Ectodermal cell (in vitro differentiated cells): ENCODE data around the gene DAB1.

ENCODE experiments used
- H3K27ac ChIP-seq: 2 replicates; pipeline ENCODE4 v1.7.0; 2013; ENCODE audit warnings: mild to moderate bottlenecking, low read depth, low read length; ENCODE audit not compliant: insufficient read depth, poor library complexity, severe bottlenecking
- H3K27me3 ChIP-seq: 2 replicates; pipeline ENCODE4 v1.7.0; 2013; ENCODE audit warnings: mild to moderate bottlenecking, low read length; ENCODE audit not compliant: insufficient read depth, control insufficient read depth, poor library complexity, severe bottlenecking
- H3K36me3 ChIP-seq: one replicate; pipeline ENCODE4 v1.7.0; 2013; ENCODE audit warnings: low read length; ENCODE audit not compliant: control insufficient read depth, insufficient read depth
- H3K4me1 ChIP-seq: one replicate; pipeline ENCODE4 v1.7.0; 2013; ENCODE audit warnings: low read length; ENCODE audit not compliant: control insufficient read depth, insufficient read depth
- H3K4me3 ChIP-seq: 2 replicates; pipeline ENCODE4 v1.7.0; 2013; ENCODE audit warnings: low read depth, low read length, control low read depth; ENCODE audit not compliant: insufficient read depth
- H3K9me3 ChIP-seq: 2 replicates; pipeline ENCODE4 v1.7.0; 2013; ENCODE audit warnings: mild to moderate bottlenecking, low read length, moderate library complexity; ENCODE audit not compliant: control insufficient read depth
- WGBS, 2 experiments: methylation state at CpG; one replicate each; pipeline ENCODE4 v1.1.7; 2013; ENCODE audit warnings: missing lambda C conversion rate in 2 of 2; 5-methylcytosine and 5-hydroxymethylcytosine counted together

The DAB1 gene

DNA sequence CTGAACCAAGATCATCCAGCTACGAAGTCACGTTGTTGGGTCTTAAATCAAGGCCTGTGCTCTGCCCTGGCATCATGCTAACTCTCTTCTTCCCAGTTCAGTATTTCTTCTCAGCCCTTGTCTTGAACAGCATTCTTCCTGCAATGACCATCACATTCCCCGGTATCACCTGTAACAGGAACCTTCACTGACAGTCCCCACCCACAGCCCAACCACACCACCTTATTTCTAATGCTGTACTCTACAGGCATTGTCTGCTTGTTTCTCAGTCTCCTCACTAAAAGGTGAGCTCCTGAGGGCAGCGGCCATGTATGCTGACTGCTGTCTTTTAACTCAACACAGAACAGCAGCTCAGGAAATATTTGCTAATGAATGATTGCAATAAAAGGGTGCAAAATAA lies 54.0 kb downstream of the DAB1 start:
- H3K4me3 ChIP-seq = no peak overlapping the region
- no peak overlapping the region for H3K27ac ChIP-seq
- H3K4me1 ChIP-seq = no peaks in the 10 kb centered on the region
- H3K9me3 ChIP-seq = no peaks in the 10 kb centered on the region
- H3K27me3 ChIP-seq = no peaks in the 10 kb centered on the region
- 91% methylated on average over 4 of the region's 4 CpGs for WGBS, 2 experiments
- no peaks in the 10 kb centered on the region for H3K36me3 ChIP-seq

DNA sequence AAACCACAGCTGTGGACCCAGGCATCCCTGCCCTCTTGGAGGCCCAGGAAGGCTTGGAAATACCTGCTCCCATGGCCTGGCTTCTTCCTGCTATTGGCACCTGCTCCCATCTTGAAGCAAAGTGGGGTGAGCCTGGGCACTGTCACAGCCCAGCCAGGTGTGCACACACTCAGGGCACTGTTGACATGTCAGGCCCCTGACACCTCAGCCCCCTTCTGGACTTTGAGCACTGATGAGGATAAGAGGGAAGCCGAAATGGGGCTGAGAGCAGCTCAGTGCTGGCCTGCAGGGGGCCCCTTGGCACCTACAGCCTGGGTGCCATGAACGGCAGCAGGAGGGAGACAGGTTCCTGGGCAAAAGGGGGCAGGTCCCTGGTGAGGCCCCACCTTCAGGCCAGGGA lies 55.9 kb downstream of the DAB1 start:
- Histone ChIP-seq H3K36me3 (no peaks in the 10 kb centered on the region), H3K4me1 (no peaks in the 10 kb centered on the region), H3K9me3 (no peaks in the 10 kb centered on the region), H3K27me3 (no peaks in the 10 kb centered on the region), H3K27ac (no peak overlapping the region), H3K4me3 (no peak overlapping the region)
- WGBS, 2 experiments = 43 to 48% methylated on average over 2 of the region's 2 CpGs

DNA sequence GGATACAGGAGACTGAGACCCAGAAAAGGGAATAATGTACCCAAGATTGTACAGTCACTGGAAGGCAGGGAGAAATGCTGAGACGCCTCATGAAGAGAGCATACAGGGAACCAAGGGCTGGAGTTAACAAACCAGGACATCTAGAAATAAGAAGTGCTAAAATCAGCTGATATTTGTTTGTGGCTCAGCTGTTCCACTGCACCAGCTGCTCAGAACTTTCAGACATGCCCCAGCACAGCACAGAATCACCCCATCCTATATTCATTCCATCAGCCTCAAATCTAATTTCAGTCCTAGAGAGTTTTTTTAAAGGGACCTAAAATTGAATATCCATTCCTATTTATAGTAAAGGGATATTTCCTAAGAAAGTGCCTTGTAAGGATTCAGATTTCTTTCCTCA lies 60.2 kb downstream of the DAB1 start:
- Histone ChIP-seq H3K27ac (no peak overlapping the region), H3K9me3 (no peaks in the 10 kb centered on the region), H3K36me3 (no peaks in the 10 kb centered on the region), H3K27me3 (no peaks in the 10 kb centered on the region), H3K4me3 (no peak overlapping the region), H3K4me1 (no peaks in the 10 kb centered on the region)
- 90 to 92% methylated on average over 1 of the region's 1 CpG for WGBS, 2 experiments

DNA sequence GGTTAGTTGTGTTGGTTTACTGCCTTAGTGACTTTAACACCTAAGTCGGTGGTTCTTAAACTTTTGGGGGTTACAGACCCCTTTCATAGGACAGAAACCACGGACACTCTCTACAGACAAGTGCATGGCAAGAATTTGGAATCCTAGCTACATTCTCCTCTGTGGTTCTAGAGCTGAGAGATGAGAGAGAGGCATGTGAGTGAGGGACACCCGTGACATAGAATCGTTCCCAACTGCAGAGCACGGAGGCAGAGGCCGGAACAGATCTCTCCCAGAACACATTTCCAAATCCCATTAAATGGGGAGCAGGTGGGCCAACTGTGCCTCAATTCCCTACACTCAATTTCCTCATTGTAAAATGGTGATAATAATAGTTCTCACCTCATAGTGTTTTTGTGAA lies 60.7 kb downstream of the DAB1 start:
- no peak overlapping the region for H3K27ac ChIP-seq
- no peaks in the 10 kb centered on the region for H3K27me3 ChIP-seq
- H3K4me3 ChIP-seq = no peak overlapping the region
- WGBS, 2 experiments = 88 to 90% methylated on average over 6 of the region's 6 CpGs
- no peaks in the 10 kb centered on the region for H3K4me1 ChIP-seq
- H3K9me3 ChIP-seq = no peaks in the 10 kb centered on the region
- no peaks in the 10 kb centered on the region for H3K36me3 ChIP-seq

DNA sequence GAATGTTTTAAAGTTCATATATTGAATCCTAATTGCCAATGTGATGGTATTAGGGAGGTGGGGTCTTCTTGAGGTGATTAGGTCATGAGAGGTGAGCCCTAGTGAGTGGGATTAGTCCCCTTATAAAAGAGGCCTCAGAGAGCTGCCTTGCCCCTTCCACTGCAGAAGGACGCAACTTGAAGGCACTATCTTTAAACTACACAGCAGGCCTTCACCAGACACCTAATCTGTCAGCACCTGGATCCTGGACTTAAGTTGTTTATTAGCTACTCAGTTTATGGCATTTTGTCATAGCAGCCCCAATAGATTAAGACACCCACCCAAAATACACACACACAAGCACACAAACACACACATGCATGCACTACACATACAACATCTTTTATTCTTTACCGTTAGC lies 61.4 kb downstream of the DAB1 start:
- WGBS, 2 experiments = 36 to 44% methylated on average over 2 of the region's 2 CpGs
- no peak overlapping the region for H3K27ac ChIP-seq
- no peak overlapping the region for H3K4me3 ChIP-seq
- no peaks in the 10 kb centered on the region for H3K27me3 ChIP-seq
- H3K9me3 ChIP-seq = no peaks in the 10 kb centered on the region
- no peaks in the 10 kb centered on the region for H3K36me3 ChIP-seq
- H3K4me1 ChIP-seq = no peaks in the 10 kb centered on the region

DNA sequence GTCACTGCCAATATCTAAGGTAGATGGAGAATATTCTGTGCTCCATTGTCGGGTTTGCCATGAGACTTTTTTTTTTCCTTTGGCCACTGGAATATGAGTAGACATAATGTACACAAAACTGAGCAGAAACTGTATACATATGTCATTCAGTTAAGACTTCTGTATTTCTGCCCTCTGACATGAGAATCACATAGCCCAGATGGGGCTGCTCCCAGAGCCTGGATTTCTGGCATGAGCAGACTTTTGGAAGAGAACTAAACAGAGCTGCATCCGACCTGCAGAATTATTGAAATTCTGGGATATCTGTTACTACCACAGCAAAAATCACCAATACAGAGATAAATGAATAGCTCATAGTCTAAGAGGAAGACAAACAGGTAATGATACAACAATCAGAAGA lies 62.3 kb downstream of the DAB1 start:
- Histone ChIP-seq H3K4me1 (no peaks in the 10 kb centered on the region), H3K4me3 (no peak overlapping the region), H3K27ac (no peak overlapping the region), H3K27me3 (no peaks in the 10 kb centered on the region), H3K9me3 (no peaks in the 10 kb centered on the region), H3K36me3 (no peaks in the 10 kb centered on the region)
- WGBS, 2 experiments = 96% methylated on average over 2 of the region's 2 CpGs; no CpG with 5 or more reads in 1 of the 2 experiments

DNA sequence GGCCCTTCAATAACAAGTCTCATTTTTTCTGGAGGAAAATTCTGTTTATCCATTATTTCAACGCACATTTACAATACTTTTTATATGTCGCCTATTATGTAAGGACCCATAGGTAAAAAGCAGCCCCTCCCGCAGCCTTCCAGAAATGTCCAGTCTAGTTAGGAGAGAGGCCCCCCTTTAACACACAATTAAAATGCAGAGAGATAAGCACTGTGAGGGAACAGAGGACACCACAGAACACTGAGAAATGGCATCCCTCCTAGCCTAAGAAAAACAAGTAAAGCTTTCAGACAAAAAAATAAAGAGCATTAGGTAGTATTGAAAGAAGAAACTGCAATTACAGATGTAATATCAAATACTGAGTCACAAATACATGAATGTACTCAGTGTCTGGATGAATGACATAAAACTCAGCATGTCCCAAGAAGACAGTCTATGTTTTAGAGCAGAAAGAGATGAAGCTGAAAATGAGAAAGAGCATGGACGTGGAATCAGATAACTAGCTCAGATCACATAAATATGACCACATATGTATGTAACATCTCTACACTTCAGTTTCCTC lies 62.9 kb downstream of the DAB1 start:
- H3K27ac ChIP-seq = no peak overlapping the region
- H3K9me3 ChIP-seq = no peaks in the 10 kb centered on the region
- H3K4me1 ChIP-seq = no peaks in the 10 kb centered on the region
- no peaks in the 10 kb centered on the region for H3K36me3 ChIP-seq
- no peak overlapping the region for H3K4me3 ChIP-seq
- WGBS, 2 experiments = 94 to 95% methylated on average over 4 of the region's 4 CpGs
- H3K27me3 ChIP-seq = no peaks in the 10 kb centered on the region

DNA sequence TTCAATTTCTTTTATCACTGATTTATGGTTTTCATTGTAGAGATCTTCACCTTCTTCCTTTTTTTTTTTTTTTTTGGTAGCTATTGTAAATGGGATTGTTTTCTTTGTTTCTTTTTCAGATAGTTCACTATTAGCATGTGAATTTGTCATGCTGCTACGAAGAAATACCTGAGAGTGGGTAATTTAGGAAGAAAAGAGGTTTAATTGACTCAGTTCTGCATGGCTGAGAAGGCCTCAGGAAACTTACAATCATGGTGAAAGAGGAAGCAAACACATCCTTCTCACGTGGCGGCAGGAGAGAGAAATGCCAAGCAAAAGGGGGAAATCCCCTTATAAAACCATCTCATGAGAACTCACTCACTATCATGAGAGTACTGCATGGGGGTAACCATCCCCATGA lies 66.4 kb downstream of the DAB1 start:
- Histone ChIP-seq H3K27ac (no peak overlapping the region), H3K27me3 (no peaks in the 10 kb centered on the region), H3K4me3 (no peak overlapping the region), H3K36me3 (no peaks in the 10 kb centered on the region), H3K4me1 (no peaks in the 10 kb centered on the region), H3K9me3 (no peaks in the 10 kb centered on the region)
- 26 to 41% methylated on average over 3 of the region's 3 CpGs for WGBS, 2 experiments

DNA sequence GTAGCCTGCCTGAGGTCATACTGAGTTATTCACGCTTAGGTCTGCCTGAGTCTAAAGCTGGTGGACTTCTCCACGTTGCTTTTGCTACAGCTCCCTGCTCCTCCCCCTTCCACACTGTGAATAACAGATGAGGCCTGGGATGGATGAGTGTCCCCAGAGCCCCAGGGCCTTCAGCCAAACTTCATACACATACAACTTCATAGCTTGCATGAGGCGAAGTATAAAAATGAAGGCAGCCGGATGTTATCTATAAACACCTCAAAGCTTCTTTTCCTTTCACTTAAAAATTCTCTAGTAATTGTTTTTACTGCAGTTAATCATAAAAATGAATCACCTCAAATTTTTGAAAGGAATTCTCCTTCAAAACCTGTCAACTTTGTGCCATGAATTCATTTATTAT lies 70.2 kb downstream of the DAB1 start:
- 85 to 88% methylated on average over 4 of the region's 4 CpGs for WGBS, 2 experiments
- Histone ChIP-seq H3K27me3 (no peaks in the 10 kb centered on the region), H3K4me1 (no peaks in the 10 kb centered on the region), H3K9me3 (no peaks in the 10 kb centered on the region), H3K4me3 (no peak overlapping the region), H3K36me3 (no peaks in the 10 kb centered on the region), H3K27ac (no peak overlapping the region)

DNA sequence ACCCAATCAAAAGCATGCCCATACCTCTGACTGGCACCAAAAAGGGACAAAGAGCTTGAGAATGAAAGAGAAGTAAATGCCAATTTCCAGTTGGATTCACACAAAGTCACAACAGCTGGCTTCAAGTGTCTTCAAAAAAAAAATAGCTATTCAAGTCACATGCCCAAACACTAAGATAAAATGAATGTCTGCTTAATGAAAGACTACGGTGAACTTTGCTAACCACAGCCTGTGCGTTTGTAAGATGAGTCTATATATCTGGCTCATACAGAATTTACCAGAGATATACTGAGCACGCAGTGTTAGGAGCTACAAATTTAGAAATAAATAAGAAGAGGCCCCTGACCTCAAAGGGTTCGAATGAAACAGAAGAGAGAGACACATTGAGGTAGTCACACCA lies 73.2 kb downstream of the DAB1 start:
- Histone ChIP-seq H3K4me3 (no peak overlapping the region), H3K4me1 (no peaks in the 10 kb centered on the region), H3K36me3 (no peaks in the 10 kb centered on the region), H3K27me3 (no peaks in the 10 kb centered on the region), H3K9me3 (no peaks in the 10 kb centered on the region), H3K27ac (no peak overlapping the region)
- WGBS, 2 experiments = 68 to 71% methylated on average over 4 of the region's 4 CpGs

DNA sequence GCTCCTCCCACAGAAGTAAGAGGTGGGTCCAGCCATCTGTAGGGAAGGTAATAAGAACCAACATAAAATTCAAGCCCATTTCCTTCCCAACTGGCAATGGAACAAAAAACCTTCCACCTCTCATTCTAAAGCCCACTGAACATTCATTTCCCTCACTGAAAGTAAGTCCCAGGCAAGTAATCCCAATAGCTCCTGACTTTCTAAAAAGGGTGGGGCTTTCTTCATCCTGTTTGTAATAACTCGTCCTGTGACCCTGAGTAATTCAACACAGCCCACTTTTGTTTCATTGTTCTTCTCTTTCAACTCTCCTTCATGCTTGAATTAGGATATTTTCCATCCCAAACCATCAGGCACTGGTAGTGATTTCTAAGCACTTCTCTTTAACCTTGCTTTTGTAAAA lies 74.9 kb downstream of the DAB1 start:
- no peak overlapping the region for H3K27ac ChIP-seq
- H3K36me3 ChIP-seq = no peaks in the 10 kb centered on the region
- no peaks in the 10 kb centered on the region for H3K4me1 ChIP-seq
- H3K9me3 ChIP-seq = no peaks in the 10 kb centered on the region
- WGBS, 2 experiments = 78 to 88% methylated on average over 1 of the region's 1 CpG
- no peaks in the 10 kb centered on the region for H3K27me3 ChIP-seq
- no peak overlapping the region for H3K4me3 ChIP-seq
